ENCODE data around the gene MLLT6.
"Not testable (repeated sequence)": the region's sequence is repeated elsewhere in the genome, so short reads cannot be mapped to it uniquely, and the experiment has no call there.

MLLT6 gene

DNA sequence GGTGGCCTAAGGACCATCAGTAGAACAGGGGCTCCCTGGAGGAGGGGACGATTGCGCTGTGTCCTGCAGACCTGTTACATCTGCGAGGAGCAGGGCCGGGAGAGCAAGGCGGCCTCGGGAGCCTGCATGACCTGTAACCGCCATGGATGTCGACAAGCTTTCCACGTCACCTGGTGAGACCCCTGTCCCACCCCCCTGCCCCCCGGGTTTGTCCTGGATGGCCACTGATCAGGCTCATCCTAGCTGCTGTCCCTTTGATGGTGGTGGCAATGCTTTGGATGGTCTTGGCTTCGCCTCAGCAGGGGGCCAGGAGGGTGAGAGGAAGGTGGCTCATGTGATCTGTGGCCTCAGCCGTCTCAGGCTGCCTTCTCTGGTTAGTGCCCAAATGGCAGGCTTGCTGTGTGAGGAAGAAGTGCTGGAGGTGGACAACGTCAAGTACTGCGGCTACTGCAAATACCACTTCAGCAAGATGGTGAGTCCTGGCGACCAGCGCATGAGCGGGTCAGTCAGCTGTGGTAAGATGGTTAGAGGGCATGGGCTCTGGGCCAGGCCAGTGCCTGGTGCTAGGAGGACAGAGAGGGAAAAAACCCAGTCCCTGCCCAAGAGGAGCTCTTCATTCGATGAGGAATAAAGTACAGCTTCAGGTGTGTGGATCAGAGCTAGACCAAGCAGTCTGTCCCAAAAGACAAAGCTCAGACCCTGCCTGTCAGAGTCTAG lies 4.2 kb downstream of the MLLT6 start:
- DNase-seq: no peak

DNA sequence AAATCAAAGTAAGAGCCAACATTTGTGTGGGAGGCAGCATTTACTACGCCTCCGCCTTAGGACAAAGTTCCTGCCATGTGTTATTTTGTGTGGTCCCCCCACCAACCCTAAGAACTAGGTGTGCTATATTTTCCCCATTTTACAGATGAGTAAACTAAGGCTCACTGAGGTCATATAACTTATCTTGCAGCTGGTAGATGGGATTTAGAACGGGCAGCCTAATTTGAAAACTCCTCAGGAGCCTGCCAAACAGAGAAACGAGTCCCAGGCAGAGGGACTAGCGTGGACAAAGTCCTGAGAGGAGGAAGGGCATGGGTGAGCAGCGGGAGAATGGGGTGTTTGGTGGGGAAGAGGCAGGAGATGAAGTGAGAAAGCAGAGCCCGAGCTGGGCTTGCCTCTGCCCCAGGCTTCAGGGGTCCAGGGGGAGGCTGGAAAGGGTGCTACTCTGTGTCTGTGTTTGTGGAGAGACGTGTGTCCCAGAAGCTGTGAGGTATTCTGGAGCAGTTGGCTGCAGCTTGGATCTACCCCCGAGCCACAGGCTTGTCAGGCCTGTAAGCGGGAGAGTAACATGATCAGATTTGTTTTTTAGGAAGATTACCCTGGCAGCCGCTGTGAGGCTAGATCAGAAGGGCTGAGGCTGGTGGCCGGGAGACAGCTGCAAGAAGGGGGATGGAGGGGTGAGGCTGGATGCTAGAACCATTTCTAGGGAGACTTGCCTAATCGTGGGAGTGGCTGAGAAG lies 5.0 kb downstream of the MLLT6 start:
- DNase-seq: no peak

DNA sequence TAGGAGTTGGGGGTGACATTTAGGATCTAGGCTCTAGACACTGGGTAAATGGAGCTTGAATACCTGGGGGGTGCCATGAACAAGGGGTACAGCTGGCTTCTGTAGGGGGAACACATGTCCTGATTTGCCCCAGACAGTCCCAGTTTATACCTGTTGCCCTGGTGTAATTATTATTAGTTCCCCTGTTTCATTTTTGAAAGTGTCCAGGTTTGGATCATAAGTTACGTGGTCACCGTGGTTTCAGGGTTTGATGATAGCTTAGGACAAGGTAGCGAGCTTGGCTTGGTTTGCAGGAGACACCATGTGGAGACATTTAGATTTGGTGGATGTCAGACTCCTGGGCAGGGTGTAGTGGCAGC lies 5.5 kb downstream of the MLLT6 start:
- no peak for DNase-seq

DNA sequence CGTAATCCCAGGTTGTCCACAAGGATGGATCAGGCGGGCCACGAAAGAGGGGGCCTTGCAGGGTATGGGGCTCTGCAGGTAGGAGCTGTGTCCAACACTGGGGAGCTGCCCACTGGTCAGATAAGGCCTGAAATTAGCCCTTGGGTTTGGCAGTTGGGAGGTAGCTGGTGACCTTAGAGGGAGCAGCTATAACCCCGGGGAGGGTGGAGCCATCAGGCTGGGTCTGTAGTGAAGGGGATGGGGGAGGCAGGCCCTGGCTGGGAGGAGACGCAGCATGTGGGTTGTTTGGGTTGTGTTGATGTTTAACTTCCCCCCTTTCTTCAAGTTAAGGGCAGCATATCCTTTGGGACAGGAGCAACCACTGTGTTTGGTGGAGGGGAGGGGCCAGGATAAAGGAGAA lies 5.9 kb downstream of the MLLT6 start:
- no peak for DNase-seq

DNA sequence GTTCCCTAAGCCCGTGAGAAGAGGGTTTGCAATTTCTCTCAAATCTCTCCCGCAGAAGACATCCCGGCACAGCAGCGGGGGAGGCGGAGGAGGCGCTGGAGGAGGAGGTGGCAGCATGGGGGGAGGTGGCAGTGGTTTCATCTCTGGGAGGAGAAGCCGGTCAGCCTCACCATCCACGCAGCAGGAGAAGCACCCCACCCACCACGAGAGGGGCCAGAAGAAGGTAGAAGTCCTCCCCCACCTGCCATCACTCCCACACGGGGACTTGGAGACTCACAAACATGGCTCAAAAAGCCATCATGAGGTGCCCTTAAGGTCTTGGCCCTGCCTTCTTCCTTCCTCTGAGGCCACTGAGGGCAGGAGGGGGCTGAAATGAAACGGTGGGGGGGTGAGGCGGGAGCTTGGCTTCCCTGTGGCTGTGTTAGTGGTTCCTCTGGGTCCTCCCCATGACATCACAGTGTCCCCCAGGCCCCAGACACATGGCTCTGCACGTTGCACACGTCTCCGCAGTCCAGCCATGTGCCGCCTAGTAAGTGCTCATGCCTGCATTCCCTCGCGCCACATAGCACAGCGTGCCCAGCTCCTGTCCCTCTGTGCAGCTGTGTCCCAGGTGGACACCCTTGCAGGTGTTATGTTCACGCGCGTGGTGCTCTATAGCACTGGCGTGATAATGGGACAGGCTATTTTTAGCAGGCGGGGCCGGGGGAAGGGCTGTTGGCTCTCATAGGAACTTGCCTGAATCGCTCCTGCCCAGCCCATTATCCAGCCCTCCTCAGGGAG lies 6.9 kb downstream of the MLLT6 start:
- no peak for DNase-seq

DNA sequence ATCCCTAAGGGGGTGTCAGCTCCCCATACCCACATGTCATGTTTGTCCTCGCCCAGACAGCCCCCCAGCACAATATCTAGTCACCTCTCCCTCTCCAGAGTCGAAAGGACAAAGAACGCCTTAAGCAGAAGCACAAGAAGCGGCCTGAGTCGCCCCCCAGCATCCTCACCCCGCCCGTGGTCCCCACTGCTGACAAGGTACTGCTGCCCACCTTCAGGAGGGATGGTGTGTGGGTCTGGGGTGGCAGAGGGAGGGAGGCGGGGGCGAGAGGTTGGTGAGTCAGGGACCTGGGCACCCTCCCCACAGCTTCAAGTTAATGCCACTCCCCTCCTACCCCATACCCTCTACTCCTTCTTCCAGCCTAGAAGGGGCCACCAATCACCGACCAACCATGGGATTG lies 7.5 kb downstream of the MLLT6 start:
- no peak for DNase-seq

DNA sequence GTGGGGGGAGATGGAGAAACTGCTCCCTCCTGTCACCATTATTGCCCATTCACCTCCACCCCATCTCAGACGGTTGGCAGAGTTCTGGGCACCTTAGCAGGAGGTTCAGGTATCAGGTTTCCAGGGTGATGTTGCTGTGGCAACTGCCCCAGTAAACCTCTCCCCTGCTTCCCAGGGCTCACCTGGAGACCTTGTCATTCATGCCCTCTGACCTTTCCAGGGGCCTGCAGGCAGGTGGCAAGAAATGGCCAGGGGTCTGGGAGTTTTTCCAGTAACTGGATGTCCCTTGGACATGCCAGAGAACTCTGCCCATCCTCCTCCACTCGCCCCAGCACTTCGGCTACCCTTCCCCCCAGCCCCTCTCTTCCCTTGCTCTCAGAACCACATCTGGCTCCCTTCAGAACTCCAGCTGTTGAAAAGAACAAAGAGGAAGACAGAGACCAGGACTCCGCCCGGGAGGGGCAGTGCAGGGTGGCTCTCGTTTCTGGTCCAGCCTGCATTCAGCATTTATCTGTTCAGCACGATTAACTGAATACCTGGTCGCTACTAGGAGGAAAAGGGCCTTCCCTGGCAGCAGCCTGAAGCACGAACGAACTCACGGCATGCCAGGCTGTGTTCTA lies 8.5 kb downstream of the MLLT6 start:
- no peak for DNase-seq

DNA sequence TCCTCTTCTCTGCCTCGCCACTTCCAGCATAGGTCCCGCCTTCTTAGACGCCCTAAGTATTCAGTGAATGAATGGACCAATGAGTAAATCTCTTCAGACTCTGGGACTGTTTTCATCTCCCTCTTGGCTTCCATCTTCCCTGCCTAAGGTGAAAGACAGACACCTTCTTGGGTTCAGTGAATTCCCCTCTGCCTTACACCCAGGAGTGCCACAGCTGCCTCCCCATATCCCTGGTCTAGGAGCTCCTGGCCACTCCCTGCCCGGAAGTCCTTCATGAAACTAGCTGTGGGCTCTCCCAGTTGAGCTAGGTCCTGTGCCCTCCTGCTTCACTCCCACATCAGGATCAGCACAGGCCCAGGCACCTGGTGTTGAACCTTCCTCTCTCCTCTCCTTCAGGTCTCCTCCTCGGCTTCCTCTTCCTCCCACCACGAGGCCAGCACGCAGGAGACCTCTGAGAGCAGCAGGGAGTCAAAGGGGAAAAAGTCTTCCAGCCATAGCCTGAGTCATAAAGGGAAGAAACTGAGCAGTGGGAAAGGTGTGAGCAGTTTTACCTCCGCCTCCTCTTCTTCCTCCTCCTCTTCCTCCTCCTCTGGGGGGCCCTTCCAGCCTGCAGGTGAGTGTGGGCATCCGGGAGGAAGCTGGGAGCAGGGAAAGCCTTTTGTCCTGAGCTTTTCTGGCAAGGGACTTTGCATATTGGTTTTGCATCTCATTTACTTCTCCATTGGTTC lies 10.3 kb downstream of the MLLT6 start:
- DNase-seq: no peak

DNA sequence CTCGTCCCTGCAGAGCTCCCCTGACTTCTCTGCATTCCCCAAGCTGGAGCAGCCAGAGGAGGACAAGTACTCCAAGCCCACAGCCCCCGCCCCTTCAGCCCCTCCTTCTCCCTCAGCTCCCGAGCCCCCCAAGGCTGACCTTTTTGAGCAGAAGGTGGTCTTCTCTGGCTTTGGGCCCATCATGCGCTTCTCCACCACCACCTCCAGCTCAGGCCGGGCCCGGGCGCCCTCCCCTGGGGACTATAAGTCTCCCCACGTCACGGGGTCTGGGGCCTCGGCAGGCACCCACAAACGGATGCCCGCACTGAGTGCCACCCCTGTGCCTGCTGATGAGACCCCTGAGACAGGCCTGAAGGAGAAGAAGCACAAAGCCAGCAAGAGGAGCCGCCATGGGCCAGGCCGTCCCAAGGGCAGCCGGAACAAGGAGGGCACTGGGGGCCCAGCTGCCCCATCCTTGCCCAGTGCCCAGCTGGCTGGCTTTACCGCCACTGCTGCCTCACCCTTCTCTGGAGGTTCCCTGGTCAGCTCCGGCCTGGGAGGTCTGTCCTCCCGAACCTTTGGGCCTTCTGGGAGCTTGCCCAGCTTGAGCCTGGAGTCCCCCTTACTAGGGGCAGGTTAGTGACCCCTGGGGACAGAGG lies 11.4 kb downstream of the MLLT6 start:
- DNase-seq: no peak

DNA sequence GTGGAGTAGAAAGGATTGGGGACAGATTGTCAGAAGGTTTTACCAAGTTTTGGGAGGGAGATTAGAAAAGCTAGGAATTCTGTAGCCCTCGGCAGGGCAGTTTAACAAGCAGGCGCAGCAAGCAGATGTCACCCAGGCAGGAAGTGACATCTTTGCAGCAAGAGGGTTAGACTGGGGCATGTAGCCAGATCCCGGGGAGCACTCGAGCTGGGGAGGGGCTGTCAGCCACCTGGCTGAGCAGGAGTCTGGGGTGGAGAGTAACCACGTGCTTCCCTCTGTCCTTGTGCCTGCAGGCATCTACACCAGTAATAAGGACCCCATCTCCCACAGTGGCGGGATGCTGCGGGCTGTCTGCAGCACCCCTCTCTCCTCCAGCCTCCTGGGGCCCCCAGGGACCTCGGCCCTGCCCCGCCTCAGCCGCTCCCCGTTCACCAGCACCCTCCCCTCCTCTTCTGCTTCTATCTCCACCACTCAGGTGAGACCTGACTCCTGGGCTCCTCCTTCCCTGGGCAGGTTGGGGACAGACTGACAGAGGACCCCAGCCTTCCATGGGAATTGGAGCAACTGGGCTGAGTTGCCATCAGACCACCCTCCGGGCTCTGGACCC lies 12.2 kb downstream of the MLLT6 start:
- no peak for DNase-seq

DNA sequence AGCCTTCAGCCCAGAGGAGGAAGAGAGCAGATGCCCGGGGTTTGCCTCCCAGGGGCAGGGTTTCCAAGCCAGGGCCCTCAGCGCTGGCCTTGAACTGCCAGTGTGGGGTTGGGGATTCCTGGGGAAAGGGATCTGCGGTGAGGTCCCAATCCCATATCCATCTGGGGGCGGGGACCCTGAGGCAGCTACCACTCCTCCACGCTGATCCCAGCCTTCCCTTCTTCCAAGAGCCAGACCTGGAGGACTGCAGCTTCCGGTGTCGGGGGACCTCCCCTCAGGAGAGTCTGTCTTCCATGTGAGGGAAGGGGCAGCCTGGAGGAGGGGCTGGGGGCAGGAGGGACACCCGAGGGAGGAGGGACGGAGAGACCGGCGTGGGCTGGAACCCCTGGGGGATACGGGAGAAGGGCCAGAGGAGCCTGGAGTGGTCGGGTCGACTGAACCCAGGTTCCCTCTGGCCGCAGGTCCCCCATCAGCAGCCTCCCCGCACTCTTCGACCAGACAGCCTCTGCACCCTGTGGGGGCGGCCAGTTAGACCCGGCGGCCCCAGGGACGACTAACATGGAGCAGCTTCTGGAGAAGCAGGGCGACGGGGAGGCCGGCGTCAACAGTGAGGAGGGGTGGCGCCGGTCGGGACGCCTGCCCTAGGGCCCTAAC lies 14.3 kb downstream of the MLLT6 start:
- no peak for DNase-seq

DNA sequence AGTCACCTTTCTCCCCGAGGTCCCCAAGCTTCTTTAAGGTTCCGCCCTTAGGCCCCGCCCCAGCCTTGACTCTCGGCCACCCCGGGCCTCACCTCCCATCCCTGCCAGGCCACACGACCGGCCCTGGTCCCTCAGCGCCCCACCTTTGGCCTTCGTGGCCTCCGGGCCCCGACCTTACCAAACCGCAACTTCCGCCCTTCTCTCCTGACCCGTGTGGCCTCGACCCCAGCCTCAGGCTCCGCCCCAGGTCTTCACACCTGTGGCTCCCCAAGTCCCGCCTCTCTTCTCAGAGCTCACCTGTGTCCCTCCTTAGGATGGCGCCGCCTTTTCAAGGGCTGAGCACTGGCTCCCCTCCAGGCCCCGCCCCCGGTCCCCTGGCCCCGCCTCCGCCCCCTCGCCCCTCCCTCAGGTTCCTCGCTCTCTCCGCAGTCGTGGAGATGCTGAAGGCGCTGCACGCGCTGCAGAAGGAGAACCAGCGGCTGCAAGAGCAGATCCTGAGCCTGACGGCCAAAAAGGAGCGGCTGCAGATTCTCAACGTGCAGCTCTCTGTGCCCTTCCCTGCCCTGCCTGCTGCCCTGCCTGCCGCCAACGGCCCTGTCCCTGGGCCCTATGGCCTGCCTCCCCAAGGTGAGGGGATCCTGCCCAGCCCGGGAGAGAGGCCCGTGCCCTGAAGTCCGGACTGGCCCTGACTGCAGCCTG lies 15.0 kb downstream of the MLLT6 start:
- no peak for DNase-seq

DNA sequence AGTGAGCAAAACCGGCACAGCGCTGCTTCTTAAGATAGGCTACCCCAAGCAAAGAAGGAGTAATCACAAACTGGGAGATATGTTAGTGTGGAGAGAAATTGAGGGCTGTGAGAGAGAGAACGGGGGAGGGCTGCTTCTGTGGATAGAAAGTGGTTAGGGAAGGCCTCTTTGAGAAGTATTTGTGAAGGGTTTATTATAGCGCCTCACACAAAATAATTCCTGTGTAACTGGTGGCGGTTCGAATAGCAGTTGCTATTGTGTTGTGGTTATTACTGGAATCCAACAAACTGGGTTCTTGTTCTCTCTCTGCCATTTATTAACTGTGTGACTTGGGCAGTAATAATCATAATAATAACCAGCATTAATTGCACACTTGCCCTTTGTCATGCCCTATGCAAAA lies 15.9 kb downstream of the MLLT6 start:
- no peak for DNase-seq

DNA sequence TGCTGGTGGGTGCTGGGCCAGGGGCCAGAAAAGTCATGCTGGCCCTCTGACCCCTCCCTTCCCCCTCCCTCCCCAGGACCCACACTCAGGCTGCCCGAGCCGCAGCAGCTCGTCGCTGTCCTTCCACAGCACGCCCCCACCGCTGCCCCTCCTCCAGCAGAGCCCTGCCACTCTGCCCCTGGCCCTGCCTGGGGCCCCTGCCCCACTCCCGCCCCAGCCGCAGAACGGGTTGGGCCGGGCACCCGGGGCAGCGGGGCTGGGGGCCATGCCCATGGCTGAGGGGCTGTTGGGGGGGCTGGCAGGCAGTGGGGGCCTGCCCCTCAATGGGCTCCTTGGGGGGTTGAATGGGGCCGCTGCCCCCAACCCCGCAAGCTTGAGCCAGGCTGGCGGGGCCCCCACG lies 16.7 kb downstream of the MLLT6 start:
- no peak for DNase-seq

DNA sequence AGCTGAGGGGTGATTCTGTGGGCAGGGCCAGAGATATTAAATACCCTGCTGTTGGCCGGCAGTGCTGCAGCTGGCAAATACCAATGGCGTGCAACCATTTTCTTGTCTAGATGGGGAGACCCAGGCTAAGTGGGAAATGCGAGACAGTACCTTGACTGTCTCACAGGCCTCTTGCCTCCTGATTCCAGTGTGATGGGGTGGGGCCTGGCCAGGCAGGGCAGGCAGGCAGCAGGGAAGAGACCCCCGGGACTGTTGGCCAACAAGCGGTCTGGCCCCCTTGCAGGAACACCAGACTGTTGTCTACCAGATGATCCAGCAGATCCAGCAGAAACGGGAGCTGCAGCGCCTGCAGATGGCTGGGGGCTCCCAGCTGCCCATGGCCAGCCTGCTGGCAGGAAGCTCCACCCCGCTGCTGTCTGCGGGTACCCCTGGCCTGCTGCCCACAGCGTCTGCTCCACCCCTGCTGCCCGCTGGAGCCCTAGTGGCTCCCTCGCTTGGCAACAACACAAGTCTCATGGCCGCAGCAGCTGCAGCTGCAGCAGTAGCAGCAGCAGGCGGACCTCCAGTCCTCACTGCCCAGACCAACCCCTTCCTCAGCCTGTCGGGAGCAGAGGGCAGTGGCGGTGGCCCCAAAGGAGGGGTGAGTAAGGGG lies 19.4 kb downstream of the MLLT6 start:
- no peak for DNase-seq

DNA sequence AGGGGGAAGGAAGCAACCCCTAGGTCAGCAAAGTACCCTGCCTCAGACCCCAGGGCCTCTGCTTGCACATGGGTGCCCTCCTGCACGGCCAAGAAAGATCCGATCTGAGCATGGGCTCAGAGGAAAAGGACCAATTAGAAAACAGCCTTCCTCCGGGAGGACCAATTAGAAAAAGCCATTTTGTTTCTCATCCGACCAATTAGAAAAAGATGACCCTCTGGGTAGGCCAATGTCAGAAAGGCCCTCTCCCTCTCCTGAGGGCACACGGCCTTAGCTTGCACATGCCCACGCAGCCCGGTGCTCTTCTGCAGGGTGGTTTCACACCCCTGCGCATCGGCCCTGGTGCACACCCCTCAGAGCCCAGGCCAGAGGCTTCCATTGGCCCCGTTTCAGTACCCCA lies 20.0 kb downstream of the MLLT6 start:
- no peak for DNase-seq

DNA sequence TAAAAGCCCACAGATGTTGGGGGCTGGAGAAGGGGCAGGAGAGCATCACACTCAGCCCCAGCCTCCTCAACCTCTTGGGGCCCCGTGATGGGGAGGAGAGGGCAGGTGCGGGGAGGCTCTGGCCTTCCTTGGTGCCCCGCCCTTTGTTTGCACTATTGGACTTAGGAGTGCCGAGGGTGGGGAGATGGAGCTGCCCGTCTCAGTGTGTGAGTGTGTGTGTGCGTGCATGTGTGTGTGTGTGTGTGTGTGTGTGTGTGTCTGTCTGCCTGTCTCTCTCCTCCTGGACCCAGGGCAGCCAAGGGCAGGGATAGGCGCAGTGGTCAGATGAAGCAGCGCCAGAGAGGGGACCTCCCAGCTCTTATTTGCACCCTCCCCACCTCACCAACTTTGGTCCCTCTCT lies 21.1 kb downstream of the MLLT6 start:
- not testable (repeated sequence) for DNase-seq

DNA sequence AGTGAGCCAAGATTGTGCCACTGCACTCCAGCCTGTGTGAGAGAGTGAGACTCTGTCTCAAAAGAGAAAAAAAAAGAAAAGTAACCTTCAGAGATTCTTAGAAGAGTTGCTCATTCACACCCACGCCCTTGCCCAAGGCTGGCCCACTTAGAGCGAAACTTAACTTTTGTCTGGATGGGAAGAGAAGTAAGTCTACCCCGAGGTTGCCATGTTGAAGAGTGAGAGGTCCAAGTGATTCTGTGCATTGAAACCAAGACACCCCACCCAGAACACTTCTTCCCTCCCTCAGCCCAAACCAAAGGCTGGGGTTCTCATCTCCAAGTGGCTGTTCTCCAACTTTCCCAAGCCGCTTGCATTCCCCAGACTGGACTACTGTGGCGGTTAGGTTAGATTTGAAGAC lies 22.7 kb downstream of the MLLT6 start:
- DNase-seq: no peak

DNA sequence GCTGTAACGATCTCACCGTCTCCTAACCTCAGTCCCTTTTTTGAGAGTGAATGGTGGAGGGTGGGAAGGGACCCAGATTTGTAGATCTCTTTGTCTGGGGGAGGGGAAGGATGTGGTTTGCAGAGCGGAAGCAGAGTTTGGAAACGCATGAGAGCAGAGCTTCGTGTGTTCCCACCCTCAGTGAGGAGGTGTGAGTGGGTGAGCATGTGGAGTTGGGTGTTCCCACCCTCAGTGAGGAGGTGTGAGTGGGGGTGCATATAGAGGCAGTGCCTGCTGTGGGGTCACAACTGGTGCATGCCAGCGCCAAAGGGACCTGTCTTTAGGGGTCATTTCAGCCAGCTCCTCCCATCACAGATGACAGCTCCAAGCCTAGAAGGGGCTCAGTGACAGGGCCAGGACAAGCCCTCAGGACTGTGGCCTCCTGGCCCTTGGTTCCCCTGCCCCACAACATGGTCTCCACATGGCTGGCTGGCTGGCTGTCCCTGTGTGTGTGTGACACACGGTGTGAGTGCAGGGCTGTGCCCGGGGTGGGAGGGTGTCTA lies 23.3 kb downstream of the MLLT6 start:
- DNase-seq: no peak

DNA sequence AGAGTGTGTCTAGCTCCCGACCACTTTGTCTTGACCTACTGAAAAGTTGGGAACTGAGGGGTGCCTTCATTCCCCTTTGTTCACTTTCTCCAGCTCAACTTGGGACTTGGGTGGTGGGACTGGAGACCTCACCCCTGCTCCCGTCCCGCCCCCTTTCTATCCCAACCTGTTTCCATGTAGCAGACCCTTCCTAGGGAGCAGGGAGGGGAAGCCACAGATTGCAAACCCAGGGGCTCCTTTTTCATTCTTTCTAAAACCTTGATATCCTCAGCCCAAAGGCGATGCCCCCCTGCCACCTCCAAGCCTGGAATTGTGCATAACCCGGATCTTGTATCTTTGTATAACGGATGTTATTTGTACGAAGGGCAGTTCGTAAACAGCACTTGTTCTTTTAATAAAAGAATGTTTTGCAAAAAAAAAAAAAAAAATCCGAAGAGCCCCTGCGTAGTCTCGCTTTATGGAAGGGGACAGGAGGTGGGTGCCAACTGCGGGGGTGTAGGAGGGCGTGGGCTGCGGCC lies 24.4 kb downstream of the MLLT6 start:
- no peak for DNase-seq
